Liver (tissue), 9 donors: ENCODE results near the gene INPP5A. TPM values are rescaled to one million over a fixed set of nuclear protein-coding genes. Genes with fewer than 3 reads are reported as not detected.

Experiments
- DNase-seq: peaks from one replicate; pipeline ENCODE4 v3.0.0-alpha.2; 2017; ENCODE audit warnings: low spot score
- H3K27ac ChIP-seq, 2 donors: one replicate each; pipeline ENCODE4 v1.7.0; 2013; ENCODE audit warnings: inconsistent platforms in 2 of 2, low read length in 2 of 2, control low read depth in 1 of 2, low read depth in 1 of 2, mild to moderate bottlenecking in 1 of 2
- H3K27me3 ChIP-seq, 4 donors: one replicate each; pipeline versions ENCODE4 v1.6.1 to v1.7.0; 2013; ENCODE audit warnings: low read length in 3 of 4, inconsistent platforms in 1 of 4, mild to moderate bottlenecking in 1 of 4, moderate library complexity in 1 of 4; ENCODE audit not compliant: control insufficient read depth in 4 of 4, insufficient read depth in 4 of 4
- H3K36me3 ChIP-seq, 4 donors: one replicate each; pipeline versions ENCODE4 v1.6.1 to v1.7.0; 2013; ENCODE audit warnings: low read length in 3 of 4, mild to moderate bottlenecking in 3 of 4, low read depth in 1 of 4, moderate library complexity in 1 of 4; ENCODE audit not compliant: control insufficient read depth in 4 of 4, insufficient read depth in 3 of 4
- H3K4me1 ChIP-seq, 4 donors: one replicate each; pipeline versions ENCODE4 v1.6.1 to v1.7.0; 2013; ENCODE audit warnings: low read length in 3 of 4, mild to moderate bottlenecking in 3 of 4, moderate library complexity in 1 of 4; ENCODE audit not compliant: control insufficient read depth in 4 of 4, insufficient read depth in 4 of 4
- H3K4me3 ChIP-seq, 3 donors: one replicate each; pipeline versions ENCODE4 v1.6.1 to v1.7.0; 2013; ENCODE audit warnings: low read length in 3 of 3, control low read depth in 1 of 3, low read depth in 1 of 3, mild to moderate bottlenecking in 1 of 3
- H3K9ac ChIP-seq, 2 donors: one replicate each; pipeline ENCODE4 v1.7.0; 2013; ENCODE audit warnings: low read length in 2 of 2, mild to moderate bottlenecking in 2 of 2, moderate library complexity in 2 of 2, control low read depth in 1 of 2, low read depth in 1 of 2
- H3K9me3 ChIP-seq, 4 donors: one replicate each; pipeline versions ENCODE4 v1.6.1 to v1.7.0; 2013; ENCODE audit warnings: low read length in 3 of 4; ENCODE audit not compliant: control insufficient read depth in 4 of 4
- EGR1 ChIP-seq, 2 donors: IDR thresholded peaks; 2 replicates each; pipeline ENCODE4 v1.6.1; 2016 to 2018; ENCODE audit warnings: antibody characterized with exemption in 2 of 2, low read depth in 2 of 2
- FOXA1 ChIP-seq: IDR thresholded peaks from 2 replicates; pipeline ENCODE4 v1.6.1; 2016; ENCODE audit warnings: antibody characterized with exemption
- FOXA2 ChIP-seq: IDR thresholded peaks from 2 replicates; pipeline ENCODE4 v1.6.1; 2016; ENCODE audit warnings: antibody characterized with exemption
- GABPA ChIP-seq, 2 donors: IDR thresholded peaks in 1 of 2; conservative IDR thresholded peaks in 1 of 2; 2 replicates each; pipeline ENCODE4 v1.6.1; 2016; ENCODE audit warnings: antibody characterized with exemption in 2 of 2, mild to moderate bottlenecking in 1 of 2, moderate library complexity in 1 of 2
- HNF4A ChIP-seq, 2 donors: conservative IDR thresholded peaks; 2 replicates each; pipeline ENCODE4 v1.6.1; 2016; ENCODE audit warnings: antibody characterized with exemption in 2 of 2, mild to moderate bottlenecking in 2 of 2
- HNF4G ChIP-seq: IDR thresholded peaks from 2 replicates; pipeline ENCODE4 v1.6.1; 2016; ENCODE audit warnings: antibody characterized with exemption
- JUND ChIP-seq, 2 donors: IDR thresholded peaks; 2 replicates each; pipeline ENCODE4 v1.6.1; 2016; ENCODE audit warnings: antibody characterized with exemption in 2 of 2
- NR2F2 ChIP-seq: IDR thresholded peaks from 2 replicates; pipeline ENCODE4 v1.6.1; 2016; ENCODE audit warnings: antibody characterized with exemption
- RAD21 ChIP-seq, 2 donors: IDR thresholded peaks; 2 replicates each; pipeline ENCODE4 v1.6.1; 2016; ENCODE audit warnings: antibody characterized with exemption in 2 of 2, mild to moderate bottlenecking in 2 of 2
- RXRA ChIP-seq, 2 donors: IDR thresholded peaks; 2 replicates each; pipeline ENCODE4 v1.6.1; 2017 to 2018; ENCODE audit warnings: antibody characterized with exemption in 2 of 2, mild to moderate bottlenecking in 1 of 2
- SP1 ChIP-seq: IDR thresholded peaks from 2 replicates; pipeline ENCODE4 v1.6.1; 2018; ENCODE audit warnings: antibody characterized with exemption, mild to moderate bottlenecking
- TAF1 ChIP-seq: conservative IDR thresholded peaks from 2 replicates; pipeline ENCODE4 v1.6.1; 2016; ENCODE audit warnings: antibody characterized with exemption, mild to moderate bottlenecking
- YY1 ChIP-seq: IDR thresholded peaks from 2 replicates; pipeline ENCODE4 v1.6.1; 2016; ENCODE audit warnings: antibody characterized with exemption, mild to moderate bottlenecking
- WGBS: extraction: QIAGEN DNeasy Blood & Tissue Kit; methylation state at CpG from one replicate; pipeline ENCODE4 v1.1.7; 2013; 5-methylcytosine and 5-hydroxymethylcytosine counted together
- polyA plus RNA-seq, 2 donors: library from polyadenylated mRNA; stranded (reverse) in 1 of 2; unstranded in 1 of 2; fragments of 200-250 nt in 1 of 2; fragments of >200 nt in 1 of 2; fragmentation: Nextera tagmentation in 1 of 2; extraction: Ambion mirVana in 1 of 2; gene quantifications; one replicate each; pipeline versions ENCODE4 v1.2.1 to v1.2.3, GENCODE V29; 2013 to 2015
- total RNA-seq, 2 donors: library from RNA; depleted of rRNA; stranded (reverse); fragments of >200 nt; gene quantifications; one replicate each; pipeline ENCODE4 v1.2.3, GENCODE V29; 2014
- TF ChIP-seq, protein P1 (sequence below): IDR thresholded peaks from 2 replicates; pipeline ENCODE4 v1.6.1; 2016; ENCODE audit warnings: antibody characterized with exemption
- TF ChIP-seq, protein P2 (sequence below): IDR thresholded peaks from 2 replicates; pipeline ENCODE4 v1.6.1; 2016; ENCODE audit warnings: antibody characterized with exemption
- TF ChIP-seq, protein P3 (sequence below): fragments of 150-350 bp; IDR thresholded peaks from 2 replicates; pipeline ENCODE4 v1.5.1; 2017; ENCODE audit warnings: improper control_type of control experiment, low read depth, low read length; ENCODE audit not compliant: missing input control
- donor health status: healthy.
- donor health status: healthy.
- donor health status: healthy.
- donor health status: healthy.
- donor health status: healthy.

The INPP5A gene
- total and polyA plus RNA-seq, 4 donors: 4.3 to 26.5 (median 10.9) TPM

DNA sequence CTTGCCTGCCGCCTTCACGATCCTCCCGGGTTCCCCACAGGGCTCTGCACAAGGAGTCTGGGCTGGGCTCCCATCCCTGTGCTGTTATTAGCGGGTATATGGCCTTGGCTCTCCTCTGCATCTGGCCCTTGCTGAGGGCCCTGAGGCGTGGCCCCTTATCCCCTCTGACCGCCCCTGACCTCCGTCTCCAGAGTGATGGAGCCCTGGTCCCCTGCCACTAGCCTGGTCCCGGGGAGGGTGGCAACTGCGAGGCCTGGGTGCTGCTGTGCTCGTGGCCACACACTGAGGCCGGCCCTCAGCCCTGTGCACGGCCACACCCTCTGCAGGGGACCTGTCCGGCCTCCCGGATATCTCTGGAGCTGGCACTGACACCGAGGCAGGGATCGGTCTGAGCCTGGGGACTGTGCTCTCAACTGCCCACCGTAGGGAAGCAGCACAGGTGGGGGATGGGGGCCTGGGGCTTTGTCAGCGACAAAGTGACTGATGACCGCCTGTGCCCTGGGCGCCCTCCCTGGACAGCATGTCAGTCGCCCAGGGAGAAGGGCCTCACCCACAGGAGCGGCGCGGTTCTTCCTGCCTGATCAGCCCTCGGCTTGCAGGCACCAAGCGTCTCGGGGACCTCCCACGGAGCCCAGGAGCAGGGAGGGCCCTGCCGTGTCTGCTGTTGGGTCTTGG, 176.0 kb downstream of the INPP5A start (continued):
- TF ChIP-seq NR2F2 (no peak), HNF4A (conservative IDR thresholded peaks at IDR 0.05) (no peak), GABPA (IDR thresholded peaks at IDR 0.05 in 1 of 2, conservative IDR thresholded peaks at IDR 0.05 in 1 of 2) (no peak), YY1 (no peak)
- TF ChIP-seq, protein P1, sequence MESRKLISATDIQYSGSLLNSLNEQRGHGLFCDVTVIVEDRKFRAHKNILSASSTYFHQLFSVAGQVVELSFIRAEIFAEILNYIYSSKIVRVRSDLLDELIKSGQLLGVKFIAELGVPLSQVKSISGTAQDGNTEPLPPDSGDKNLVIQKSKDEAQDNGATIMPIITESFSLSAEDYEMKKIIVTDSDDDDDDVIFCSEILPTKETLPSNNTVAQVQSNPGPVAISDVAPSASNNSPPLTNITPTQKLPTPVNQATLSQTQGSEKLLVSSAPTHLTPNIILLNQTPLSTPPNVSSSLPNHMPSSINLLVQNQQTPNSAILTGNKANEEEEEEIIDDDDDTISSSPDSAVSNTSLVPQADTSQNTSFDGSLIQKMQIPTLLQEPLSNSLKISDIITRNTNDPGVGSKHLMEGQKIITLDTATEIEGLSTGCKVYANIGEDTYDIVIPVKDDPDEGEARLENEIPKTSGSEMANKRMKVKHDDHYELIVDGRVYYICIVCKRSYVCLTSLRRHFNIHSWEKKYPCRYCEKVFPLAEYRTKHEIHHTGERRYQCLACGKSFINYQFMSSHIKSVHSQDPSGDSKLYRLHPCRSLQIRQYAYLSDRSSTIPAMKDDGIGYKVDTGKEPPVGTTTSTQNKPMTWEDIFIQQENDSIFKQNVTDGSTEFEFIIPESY: no peak

DNA sequence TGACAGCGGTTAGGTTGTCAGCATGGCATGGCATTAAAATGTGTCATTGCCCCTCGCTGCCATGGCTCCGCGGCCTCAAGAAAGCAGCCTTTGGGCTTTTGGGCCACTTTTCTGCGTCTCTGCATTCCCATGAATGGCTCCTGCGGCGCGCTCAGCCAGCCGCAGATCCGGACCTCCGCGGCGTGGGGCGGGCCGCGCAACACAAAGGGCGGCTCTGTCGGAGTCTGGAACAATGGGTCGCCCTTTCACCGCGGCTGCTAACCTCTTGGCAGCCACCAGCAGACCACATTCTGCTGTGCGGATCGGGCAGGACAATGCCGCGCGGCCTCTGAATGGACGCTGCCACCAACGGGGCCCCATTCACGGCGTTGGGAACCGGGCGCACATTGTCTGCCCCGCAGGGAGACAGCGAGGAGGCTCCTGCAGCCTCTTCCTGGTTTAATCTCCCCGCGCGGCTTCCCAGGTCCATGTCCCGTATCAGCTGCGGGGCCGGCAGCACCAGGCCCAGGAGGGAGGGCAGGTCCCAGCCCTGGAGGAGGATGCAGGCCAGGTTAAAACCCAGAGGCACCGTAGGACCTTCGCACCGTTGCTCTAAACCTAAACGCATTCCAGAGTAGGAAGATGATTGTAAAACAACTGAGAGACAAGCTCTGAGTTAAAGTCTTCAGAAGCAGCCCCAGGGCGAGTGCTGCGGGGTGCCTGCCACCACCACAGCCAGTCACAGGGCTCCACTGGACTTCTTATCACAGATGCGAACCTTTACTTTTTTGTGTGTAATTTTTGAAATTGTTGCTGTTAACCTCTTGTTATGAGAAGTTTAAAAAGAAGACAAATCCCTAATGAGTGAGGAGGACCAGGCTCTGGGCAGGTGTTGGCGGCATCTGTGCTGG, 176.8 kb downstream of the INPP5A start:
- no peaks in the 10 kb centered on the region for H3K4me1 ChIP-seq
- no peak for TF ChIP-seq TAF1
- no peak for TF ChIP-seq HNF4G
- no peak for TF ChIP-seq FOXA1
- TF ChIP-seq FOXA2: no peak
- no peak for TF ChIP-seq SP1
- no peak for TF ChIP-seq RAD21 (IDR thresholded peaks at IDR 0.05)
- no peak for TF ChIP-seq NR2F2
- TF ChIP-seq, protein P2, sequence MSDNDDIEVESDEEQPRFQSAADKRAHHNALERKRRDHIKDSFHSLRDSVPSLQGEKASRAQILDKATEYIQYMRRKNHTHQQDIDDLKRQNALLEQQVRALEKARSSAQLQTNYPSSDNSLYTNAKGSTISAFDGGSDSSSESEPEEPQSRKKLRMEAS: no peak
- no peak for TF ChIP-seq RXRA (IDR thresholded peaks at IDR 0.05)
- TF ChIP-seq, protein P3, sequence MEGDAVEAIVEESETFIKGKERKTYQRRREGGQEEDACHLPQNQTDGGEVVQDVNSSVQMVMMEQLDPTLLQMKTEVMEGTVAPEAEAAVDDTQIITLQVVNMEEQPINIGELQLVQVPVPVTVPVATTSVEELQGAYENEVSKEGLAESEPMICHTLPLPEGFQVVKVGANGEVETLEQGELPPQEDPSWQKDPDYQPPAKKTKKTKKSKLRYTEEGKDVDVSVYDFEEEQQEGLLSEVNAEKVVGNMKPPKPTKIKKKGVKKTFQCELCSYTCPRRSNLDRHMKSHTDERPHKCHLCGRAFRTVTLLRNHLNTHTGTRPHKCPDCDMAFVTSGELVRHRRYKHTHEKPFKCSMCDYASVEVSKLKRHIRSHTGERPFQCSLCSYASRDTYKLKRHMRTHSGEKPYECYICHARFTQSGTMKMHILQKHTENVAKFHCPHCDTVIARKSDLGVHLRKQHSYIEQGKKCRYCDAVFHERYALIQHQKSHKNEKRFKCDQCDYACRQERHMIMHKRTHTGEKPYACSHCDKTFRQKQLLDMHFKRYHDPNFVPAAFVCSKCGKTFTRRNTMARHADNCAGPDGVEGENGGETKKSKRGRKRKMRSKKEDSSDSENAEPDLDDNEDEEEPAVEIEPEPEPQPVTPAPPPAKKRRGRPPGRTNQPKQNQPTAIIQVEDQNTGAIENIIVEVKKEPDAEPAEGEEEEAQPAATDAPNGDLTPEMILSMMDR: no peak
- no peak overlapping the region for H3K4me3 ChIP-seq
- H3K36me3 ChIP-seq: peaks cover 0 to 38% (median 7%) of the 10 kb centered on the region in 4 donors
- no peak overlapping the region for H3K27ac ChIP-seq
- H3K9ac ChIP-seq: no peak overlapping the region
- DNase-seq: no peak
- H3K9me3 ChIP-seq: no peaks in the 10 kb centered on the region
- no peaks in the 10 kb centered on the region for H3K27me3 ChIP-seq
- 91% methylated on average over 48 of the region's 48 CpGs for WGBS

DNA sequence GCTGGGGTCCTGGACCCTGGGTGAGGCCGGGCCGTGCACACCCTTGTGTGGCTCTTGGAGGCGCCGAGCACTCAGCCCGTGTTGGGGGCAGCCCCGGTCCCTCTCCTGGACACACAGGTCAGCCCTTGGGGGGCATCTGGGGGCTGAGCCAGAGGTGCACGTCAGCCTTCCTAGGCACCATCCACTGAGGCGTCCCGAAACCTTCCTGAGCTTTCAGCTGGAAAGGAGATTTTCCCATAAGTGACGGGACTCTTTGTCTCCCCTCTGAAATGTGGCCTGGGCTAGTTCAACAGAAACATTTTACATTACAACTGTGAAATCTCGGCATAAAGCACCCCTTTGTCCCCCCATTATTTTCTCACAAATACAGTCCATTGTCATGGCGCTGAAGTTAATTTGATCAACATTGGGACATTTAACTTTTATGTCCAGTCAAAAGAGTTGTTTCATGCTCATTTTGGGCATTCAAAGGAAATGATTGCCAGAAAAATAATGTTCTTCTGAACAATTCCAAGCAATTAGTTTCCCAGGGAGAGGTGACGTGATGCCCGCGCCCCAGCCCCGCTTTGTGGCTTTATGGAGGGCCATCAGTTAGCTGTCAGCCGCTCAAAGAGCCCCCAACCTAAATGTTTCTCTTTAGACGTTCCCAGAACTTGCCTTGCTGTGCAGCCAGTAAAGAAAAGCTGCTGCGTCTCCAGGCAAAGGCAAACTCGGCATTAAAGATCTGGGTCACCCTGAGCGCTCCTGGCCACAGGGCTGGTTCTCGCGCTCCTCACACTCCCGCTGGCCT, 177.6 kb downstream of the INPP5A start:
- 96% methylated on average over 24 of the region's 24 CpGs for WGBS
- Histone ChIP-seq H3K4me3 (no peak overlapping the region), H3K36me3 (peaks cover 0 to 36% (median 7%) of the 10 kb centered on the region in 4 donors)

More for the DNA sequence above, 177.6 kb downstream of the INPP5A start:
- H3K4me1 ChIP-seq: no peaks in the 10 kb centered on the region
- TF ChIP-seq RAD21 (IDR thresholded peaks at IDR 0.05) (no peak), JUND (IDR thresholded peaks at IDR 0.05) (no peak), EGR1 (IDR thresholded peaks at IDR 0.05; ENCODE audit: low read depth in 2 of 2) (no peak), TAF1 (no peak), RXRA (IDR thresholded peaks at IDR 0.05) (no peak), HNF4G (no peak), SP1 (no peak), FOXA1 (no peak), GABPA (IDR thresholded peaks at IDR 0.05 in 1 of 2, conservative IDR thresholded peaks at IDR 0.05 in 1 of 2) (no peak)
- TF ChIP-seq, protein P2: no peak
- TF ChIP-seq, protein P3: no peak
- H3K27me3 ChIP-seq: no peaks in the 10 kb centered on the region
- no peaks in the 10 kb centered on the region for H3K9me3 ChIP-seq
- DNase-seq: no peak
- no peak overlapping the region for H3K27ac ChIP-seq
- H3K9ac ChIP-seq: no peak overlapping the region
